SK-N-SH (cell line): ENCODE data around the gene PI4K2A. TPM values are rescaled to one million over a fixed set of nuclear protein-coding genes. Genes with fewer than 3 reads are reported as not detected.
A peak's percentile ranks its signal among the peaks of the same experiment; 100 is the strongest.

Experiments used
- CTCF ChIA-PET: fragments of 300-600, 350-600 bp; formaldehyde crosslinking; extraction: SDS; loops from one replicate; lab custom pipeline; 2021; lab: Yijun Ruan, JAX
- POLR2A ChIA-PET: fragments of 350-600 bp; sonication (Branson Sonifier 250); formaldehyde crosslinking; extraction: SDS; loops from one replicate; lab custom pipeline; 2020; ENCODE audit warnings: antibody characterized with exemption, inconsistent platforms; lab: Yijun Ruan, JAX
- DNase-seq: peaks from one replicate; pipeline ENCODE4 v3.0.0; 2012
- H2AFZ ChIP-seq: fragments of 200-600 bp; sonication (generic); 2 replicates; pipeline ENCODE4 v1.8.1; 2016; ENCODE audit warnings: antibody characterized with exemption, mild to moderate bottlenecking, low read depth
- H3F3A ChIP-seq: fragments of 200-600 bp; sonication (generic); replicated peaks from 2 replicates; pipeline ENCODE3; 2016; ENCODE audit warnings: antibody characterized with exemption, mild to moderate bottlenecking; ENCODE audit not compliant: insufficient read depth
- H3K27ac ChIP-seq, 2 experiments: fragments of 200-500 bp in 1 of 2; fragments of 200-600 bp in 1 of 2; sonication (Bioruptor generic) in 1 of 2; sonication (generic), shearing (Covaris generic) in 1 of 2; 2 replicates each; pipeline versions ENCODE4 v1.5.1 to v1.6.1; 2014 to 2016; ENCODE audit warnings: low read depth in 2 of 2, inconsistent platforms in 1 of 2, low read length in 1 of 2, mild to moderate bottlenecking in 1 of 2, mixed read lengths in 1 of 2
- H3K27me3 ChIP-seq: fragments of 200-600 bp; sonication (generic), shearing (Covaris generic); 2 replicates; pipeline ENCODE4 v1.6.1; 2016; ENCODE audit warnings: mixed run types; ENCODE audit not compliant: insufficient read depth
- H3K36me3 ChIP-seq, 2 experiments: fragments of 200-500 bp in 1 of 2; fragments of 200-600 bp in 1 of 2; sonication (Bioruptor generic) in 1 of 2; sonication (generic) in 1 of 2; replicated peaks in 1 of 2; 2 replicates each; pipeline versions ENCODE3 to v1.5.1; 2014 to 2016; ENCODE audit warnings: low read length in 1 of 2, mild to moderate bottlenecking in 1 of 2; ENCODE audit not compliant: insufficient read depth in 2 of 2, control insufficient read depth in 1 of 2
- H3K4me1 ChIP-seq, 2 experiments: fragments of 200-500 bp in 1 of 2; fragments of 200-600 bp in 1 of 2; sonication (Bioruptor generic) in 1 of 2; sonication (generic), shearing (Covaris generic) in 1 of 2; 2 replicates each; pipeline versions ENCODE4 v1.5.1 to v1.6.1; 2014 to 2016; ENCODE audit warnings: low read depth in 1 of 2, low read length in 1 of 2, mixed run types in 1 of 2; ENCODE audit not compliant: insufficient read depth in 2 of 2, control insufficient read depth in 1 of 2
- H3K4me2 ChIP-seq: fragments of 200-600 bp; sonication (generic), shearing (Covaris generic); 2 replicates; pipeline ENCODE4 v1.6.1; 2017; ENCODE audit warnings: mixed run types
- H3K4me3 ChIP-seq, 2 experiments: fragments of 200-500 bp in 1 of 2; fragments of 200-600 bp in 1 of 2; sonication (Bioruptor generic) in 1 of 2; sonication (generic), shearing (Covaris generic) in 1 of 2; 2 replicates each; pipeline versions ENCODE4 v1.5.1 to v1.8.1; 2014 to 2016; ENCODE audit warnings: low read depth in 2 of 2, inconsistent platforms in 1 of 2, low read length in 1 of 2, mild to moderate bottlenecking in 1 of 2, mixed read lengths in 1 of 2, moderate library complexity in 1 of 2
- H3K79me2 ChIP-seq: fragments of 200-600 bp; sonication (generic); 2 replicates; pipeline ENCODE4 v1.8.1; 2017; ENCODE audit warnings: mild to moderate bottlenecking; ENCODE audit not compliant: insufficient read depth
- H3K9ac ChIP-seq: fragments of 200-600 bp; sonication (generic); 2 replicates; pipeline ENCODE4 v1.6.1; 2017; ENCODE audit warnings: mixed run types
- H3K9me2 ChIP-seq: fragments of 200-600 bp; sonication (generic); 2 replicates; pipeline ENCODE4 v1.6.1; 2017; ENCODE audit warnings: mixed run types
- H3K9me3 ChIP-seq: fragments of 200-600 bp; sonication (generic); 2 replicates; pipeline ENCODE4 v1.6.1; 2017; ENCODE audit warnings: mixed run types, mild to moderate bottlenecking, moderate library complexity
- H4K20me1 ChIP-seq: fragments of 200-600 bp; sonication (generic); 2 replicates; pipeline ENCODE4 v1.6.1; 2017; ENCODE audit warnings: mild to moderate bottlenecking, mixed run types; ENCODE audit not compliant: insufficient read depth
- CHD2 ChIP-seq: fragments of 150-350 bp; IDR thresholded peaks from 2 replicates; pipeline ENCODE4 v1.6.1; 2018; ENCODE audit warnings: low read length; ENCODE audit not compliant: partially characterized antibody
- CTCF ChIP-seq: fragments of 200-600 bp; sonication (generic); IDR thresholded peaks from 2 replicates; pipeline ENCODE4 v1.6.1; 2017; ENCODE audit warnings: antibody characterized with exemption, mild to moderate bottlenecking, moderate library complexity
- EP300 ChIP-seq, 2 experiments: IDR thresholded peaks; 2 replicates each; pipeline versions ENCODE4 v1.4.0 to v1.6.1; 2012; ENCODE audit warnings: borderline replicate concordance in 1 of 2, low read depth in 1 of 2, low read length in 1 of 2
- GABPA ChIP-seq: IDR thresholded peaks from 2 replicates; pipeline ENCODE4 v1.4.0; 2012; ENCODE audit warnings: low read depth, mild to moderate bottlenecking
- MXI1 ChIP-seq: IDR thresholded peaks from 2 replicates; pipeline ENCODE4 v1.6.1; 2012; ENCODE audit warnings: mild to moderate bottlenecking, low read depth, low read length, improper control_type of control experiment
- NFIC ChIP-seq: IDR thresholded peaks from 2 replicates; pipeline ENCODE4 v1.4.0; 2012; ENCODE audit warnings: borderline replicate concordance
- PBX3 ChIP-seq: IDR thresholded peaks from 2 replicates; pipeline ENCODE4; 2012
- POLR2AphosphoS5 ChIP-seq: IDR thresholded peaks from 2 replicates; pipeline ENCODE4 v1.6.1; 2012; ENCODE audit warnings: low read depth, low read length
- RCOR1 ChIP-seq: fragments of 150-350 bp; IDR thresholded peaks from 2 replicates; pipeline ENCODE4 v1.6.1; 2017; ENCODE audit warnings: antibody characterized with exemption, low read length
- SIN3A ChIP-seq: IDR thresholded peaks from 2 replicates; pipeline ENCODE4 v1.6.1; 2012; ENCODE audit warnings: low read depth, mild to moderate bottlenecking, low read length, moderate library complexity, borderline replicate concordance
- TAF1 ChIP-seq: IDR thresholded peaks from 2 replicates; pipeline ENCODE4 v1.6.1; 2012; ENCODE audit warnings: low read depth, mild to moderate bottlenecking, low read length, moderate library complexity, borderline replicate concordance
- TCF12 ChIP-seq: IDR thresholded peaks from 2 replicates; pipeline ENCODE4 v1.4.0; 2012
- TEAD4 ChIP-seq: IDR thresholded peaks from 2 replicates; pipeline ENCODE4 v1.4.0; 2012; ENCODE audit warnings: mild to moderate bottlenecking, borderline replicate concordance; ENCODE audit not compliant: insufficient read depth
- USF1 ChIP-seq: IDR thresholded peaks from 2 replicates; pipeline ENCODE4 v1.4.0; 2012; ENCODE audit warnings: low read depth, borderline replicate concordance
- USF2 ChIP-seq: fragments of 150-350 bp; IDR thresholded peaks from 2 replicates; pipeline ENCODE4 v1.6.1; 2017; ENCODE audit warnings: antibody characterized with exemption, low read length, low read depth, borderline replicate concordance
- YY1 ChIP-seq: IDR thresholded peaks from 2 replicates; pipeline ENCODE4 v1.4.0; 2012; ENCODE audit warnings: low read depth, mild to moderate bottlenecking
- WGBS: methylation state at CpG from one replicate; pipeline ENCODE4 v1.1.6; 2017; ENCODE audit warnings: low lambda C conversion rate; 5-methylcytosine and 5-hydroxymethylcytosine counted together
- polyA plus RNA-seq, 3 experiments: library from polyadenylated mRNA; depleted of rRNA; stranded (reverse); fragments of >200 nt; gene quantifications; 2 replicates each; pipeline ENCODE4 v1.2.3, GENCODE V29; 2012
- TF ChIP-seq, protein P1 (sequence below): IDR thresholded peaks from 2 replicates; pipeline ENCODE4 v1.4.0; 2012; ENCODE audit warnings: low read depth

The PI4K2A gene
- polyA plus RNA-seq, 1 of the 3 experiments (the other 2 are of a cell fraction): 23.8 TPM

GRCh38 chr10:97686962-97687784, 46.7 kb downstream of the PI4K2A start, which contains the start of gene AVPI1:
AVPI1 (minus strand) TSS chr10:97687241; CDS start chr10:97679905, 7,336 bp downstream.
- Histone ChIP-seq H3K4me1 (peaks cover 28 to 33% of the 10 kb centered on the region in 2 experiments; a peak in 3 of 4 replicates), H3F3A (peaks cover 21% of the 10 kb centered on the region), H3K79me2 (peaks cover 15% of the 10 kb centered on the region; the same call in 1 of the 2 replicates), H3K27ac (peak within 1 kb of the TSS; percentile 65 to 70), H3K9me2 (no peaks in the 10 kb centered on the region), H3K4me3 (peak within 1 kb of the TSS; percentile 76 to 82), H3K27me3 (no peaks in the 10 kb centered on the region), H4K20me1 (no peaks in the 10 kb centered on the region), H2AFZ (peak within 1 kb of the TSS; percentile 88), H3K9me3 (no peaks in the 10 kb centered on the region), H3K9ac (peak within 1 kb of the TSS; percentile 82), H3K36me3 (no peaks in the 10 kb centered on the region), H3K4me2 (peak within 1 kb of the TSS; percentile 97)
- ChIA-PET CTCF (interaction anchor here (0.8 to 8.1 kb wide), 16 partner anchors 9 to 183 kb away, joined by 3 to 60 read pairs (median 4); partner anchors contain the start of genes ANKRD2 and ZFYVE27), POLR2A (interaction anchor here (0.7 to 2.7 kb wide), 8 partner anchors 10 to 60 kb away, joined by 3 to 21 read pairs (median 4); partner anchors contain the start of genes MARVELD1, PI4K2A and ZFYVE27)
- TF ChIP-seq RCOR1: no peak
- TF ChIP-seq MXI1: peak; percentile 83
- peak; percentile 86 for TF ChIP-seq NFIC
- TF ChIP-seq TCF12: peak; percentile 42; the same call in 1 of the 2 replicates
- TF ChIP-seq GABPA: no peak
- peak; percentile 33; the same call in 1 of the 2 replicates for TF ChIP-seq TAF1
- TF ChIP-seq PBX3: peak; percentile 81
- no peak for TF ChIP-seq YY1
- peak; percentile 37; the same call in 1 of the 2 replicates for TF ChIP-seq POLR2AphosphoS5
- TF ChIP-seq SIN3A: peak; percentile 39; the same call in 1 of the 2 replicates
- TF ChIP-seq USF1: peak; percentile 88
- TF ChIP-seq CHD2: peak; percentile 43
- TF ChIP-seq, protein P1, sequence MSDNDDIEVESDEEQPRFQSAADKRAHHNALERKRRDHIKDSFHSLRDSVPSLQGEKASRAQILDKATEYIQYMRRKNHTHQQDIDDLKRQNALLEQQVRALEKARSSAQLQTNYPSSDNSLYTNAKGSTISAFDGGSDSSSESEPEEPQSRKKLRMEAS: peak; percentile 96
- peak; percentile 85 for TF ChIP-seq TEAD4
- peak; percentile 49; the same call in 1 of the 2 replicates for TF ChIP-seq USF2
- TF ChIP-seq CTCF: no peak
- TF ChIP-seq EP300 (IDR thresholded peaks at IDR 0.05; ENCODE audit: borderline replicate concordance in 1 of 2, low read depth in 1 of 2, low read length in 1 of 2): peak; percentile 41 to 50; a peak in 2 of 4 replicates
- peak; percentile 98 for DNase-seq
- 2% methylated on average over 17 of the region's 78 CpGs for WGBS
